SU-DHL-6 (cell line): Measurements from ENCODE around the gene NACA2.

Source experiments
- EZH2phosphoT487 ChIP-seq: fragments of 200-600 bp; sonication (generic), shearing (Covaris generic); conservative IDR thresholded peaks from 2 replicates; pipeline ENCODE4 v1.6.1; 2018; ENCODE audit warnings: mild to moderate bottlenecking, antibody characterized with exemption, low read length, moderate library complexity, mixed read lengths
- TF ChIP-seq, protein P1 (sequence below): fragments of 200-600 bp; sonication (generic); IDR thresholded peaks from one replicate; pipeline ENCODE4 v1.5.1; 2017; ENCODE audit warnings: antibody characterized with exemption, mild to moderate bottlenecking, low read length, moderate library complexity; ENCODE audit not compliant: insufficient read depth, poor library complexity, severe bottlenecking

DNA sequence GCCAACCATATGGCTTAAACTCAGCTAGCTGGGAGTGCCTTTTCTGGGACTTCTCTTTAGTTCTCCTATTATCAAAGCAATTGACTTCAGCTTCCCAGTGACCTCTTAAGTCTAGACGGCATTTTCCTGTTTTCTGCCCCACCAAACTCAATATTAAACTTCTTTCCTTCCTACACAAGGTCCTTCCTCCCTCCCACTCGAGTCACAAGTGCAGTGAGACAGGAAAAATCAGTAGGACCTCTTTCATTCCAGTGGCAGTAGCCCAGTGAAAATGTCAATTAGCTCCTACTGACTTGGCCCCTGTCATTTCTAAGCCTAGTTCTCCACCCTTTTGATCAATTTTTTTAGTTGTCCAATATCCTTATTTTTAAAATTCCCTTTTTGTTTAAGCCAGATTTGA lies 9.6 kb upstream of the NACA2 start:
- TF ChIP-seq, protein P1, sequence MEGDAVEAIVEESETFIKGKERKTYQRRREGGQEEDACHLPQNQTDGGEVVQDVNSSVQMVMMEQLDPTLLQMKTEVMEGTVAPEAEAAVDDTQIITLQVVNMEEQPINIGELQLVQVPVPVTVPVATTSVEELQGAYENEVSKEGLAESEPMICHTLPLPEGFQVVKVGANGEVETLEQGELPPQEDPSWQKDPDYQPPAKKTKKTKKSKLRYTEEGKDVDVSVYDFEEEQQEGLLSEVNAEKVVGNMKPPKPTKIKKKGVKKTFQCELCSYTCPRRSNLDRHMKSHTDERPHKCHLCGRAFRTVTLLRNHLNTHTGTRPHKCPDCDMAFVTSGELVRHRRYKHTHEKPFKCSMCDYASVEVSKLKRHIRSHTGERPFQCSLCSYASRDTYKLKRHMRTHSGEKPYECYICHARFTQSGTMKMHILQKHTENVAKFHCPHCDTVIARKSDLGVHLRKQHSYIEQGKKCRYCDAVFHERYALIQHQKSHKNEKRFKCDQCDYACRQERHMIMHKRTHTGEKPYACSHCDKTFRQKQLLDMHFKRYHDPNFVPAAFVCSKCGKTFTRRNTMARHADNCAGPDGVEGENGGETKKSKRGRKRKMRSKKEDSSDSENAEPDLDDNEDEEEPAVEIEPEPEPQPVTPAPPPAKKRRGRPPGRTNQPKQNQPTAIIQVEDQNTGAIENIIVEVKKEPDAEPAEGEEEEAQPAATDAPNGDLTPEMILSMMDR, result no peak
- TF ChIP-seq EZH2phosphoT487, result no peak
